Endothelial cell of umbilical vein (primary cell): ENCODE results near the gene AGRP. TPM values are rescaled to one million over a fixed set of nuclear protein-coding genes. Genes with fewer than 3 reads are reported as not detected.

Source experiments
- BruUV-seq: library from RNA; stranded (reverse); fragments of 400-500 nt; replicated peaks from 2 replicates; lab custom pipeline; 2021; lab: Mats Ljungman, UMichigan
- CTCF ChIA-PET: fragments of 300-600, 350-600 bp; sonication (Branson Sonifier 250); formaldehyde crosslinking; loops from one replicate; lab custom pipeline; 2021; ENCODE audit warnings: antibody characterized with exemption, inconsistent platforms; lab: Charles Lee
- POLR2A ChIA-PET: fragments of 300-600, 350-600 bp; sonication (Branson Sonifier 250); formaldehyde crosslinking; loops from one replicate; lab custom pipeline; 2021; ENCODE audit warnings: antibody characterized with exemption, inconsistent platforms; lab: Charles Lee
- DNase-seq: peaks from one replicate; pipeline ENCODE4 v3.0.0-alpha.2; 2011; ENCODE audit warnings: low read depth, low spot score
- FAIRE-seq: peaks from 2 replicates; lab custom pipeline; 2011; peaks lifted over from hg19 to GRCh38; lab: Jason Lieb, UNC
- H2AFZ ChIP-seq: 2 replicates; pipeline ENCODE4 v1.6.0; 2012; ENCODE audit warnings: low read depth, low read length, control low read depth, inconsistent platforms
- H3K27ac ChIP-seq: 2 replicates; pipeline ENCODE4 v1.5.1; 2011; ENCODE audit warnings: low read depth, mild to moderate bottlenecking, control low read depth, low read length, moderate library complexity; ENCODE audit not compliant: insufficient read depth
- H3K27me3 ChIP-seq, 2 experiments: 2 replicates each; pipeline versions ENCODE4 v1.6.0 to v1.6.1; 2011; ENCODE audit warnings: low read length in 2 of 2, mixed read lengths in 1 of 2; ENCODE audit not compliant: control insufficient read depth in 2 of 2, insufficient read depth in 2 of 2
- H3K36me3 ChIP-seq, 2 experiments: 2 replicates in 1 of 2; 3 replicates in 1 of 2; pipeline ENCODE4 v1.5.1; 2011; ENCODE audit warnings: low read length in 2 of 2, mild to moderate bottlenecking in 1 of 2, moderate library complexity in 1 of 2; ENCODE audit not compliant: control insufficient read depth in 2 of 2, insufficient read depth in 2 of 2; ENCODE audit errors: extremely low read depth in 1 of 2
- H3K4me1 ChIP-seq: 3 replicates; pipeline ENCODE4 v1.5.1; 2011; ENCODE audit warnings: mild to moderate bottlenecking, low read length; ENCODE audit not compliant: control insufficient read depth, insufficient read depth; ENCODE audit errors: extremely low read depth
- H3K4me2 ChIP-seq: 2 replicates; pipeline ENCODE4 v1.6.1; 2011; ENCODE audit warnings: low read length, control low read depth, mixed read lengths; ENCODE audit not compliant: insufficient read depth
- H3K4me3 ChIP-seq, 3 experiments: fragments of 200-600 bp in 1 of 3; sonication (generic), shearing (Covaris generic) in 1 of 3; replicated peaks in 1 of 3; 2 replicates each; pipeline ENCODE4 v1.5.1; 2011 to 2016; ENCODE audit warnings: control low read depth in 3 of 3, low read length in 3 of 3, mild to moderate bottlenecking in 2 of 3, inconsistent platforms in 1 of 3, low read depth in 1 of 3, moderate library complexity in 1 of 3; ENCODE audit not compliant: insufficient read depth in 1 of 3
- H3K79me2 ChIP-seq: 2 replicates; pipeline ENCODE4 v1.6.0; 2012; ENCODE audit warnings: low read length, inconsistent platforms; ENCODE audit not compliant: control insufficient read depth, insufficient read depth
- H3K9ac ChIP-seq: replicated peaks from 2 replicates; pipeline ENCODE3; 2011; ENCODE audit warnings: low read length, control low read depth; ENCODE audit not compliant: insufficient read depth; ENCODE audit errors: extremely low read depth
- H3K9me1 ChIP-seq: replicated peaks from 3 replicates; pipeline ENCODE4 v1.6.0; 2011; ENCODE audit warnings: mild to moderate bottlenecking, low read length; ENCODE audit not compliant: control insufficient read depth, insufficient read depth; ENCODE audit errors: extremely low read depth
- H3K9me3 ChIP-seq: replicated peaks from 2 replicates; pipeline ENCODE4 v1.5.1; 2012; ENCODE audit warnings: low read length, inconsistent platforms; ENCODE audit not compliant: control insufficient read depth, insufficient read depth
- H4K20me1 ChIP-seq: replicated peaks from 2 replicates; pipeline ENCODE3; 2011; ENCODE audit warnings: mild to moderate bottlenecking, low read length; ENCODE audit not compliant: control insufficient read depth, insufficient read depth; ENCODE audit errors: extremely low read depth
- EZH2 ChIP-seq: IDR thresholded peaks from 2 replicates; pipeline ENCODE4 v1.6.1; 2012; ENCODE audit warnings: borderline replicate concordance, low read depth, mild to moderate bottlenecking, moderate library complexity, low read length, inconsistent platforms; ENCODE audit not compliant: severe bottlenecking
- FOS ChIP-seq: IDR thresholded peaks from 2 replicates; pipeline ENCODE4 v1.6.1; 2011; ENCODE audit warnings: mild to moderate bottlenecking, low read length, moderate library complexity, borderline replicate concordance; ENCODE audit not compliant: insufficient read depth
- GATA2 ChIP-seq: IDR thresholded peaks from 2 replicates; pipeline ENCODE4 v1.7.0; 2011; ENCODE audit warnings: low read depth, mild to moderate bottlenecking, moderate library complexity, mixed read lengths, low read length; ENCODE audit not compliant: insufficient read length, insufficient read depth
- JUN ChIP-seq: IDR thresholded peaks from 2 replicates; pipeline ENCODE4 v1.6.1; 2011; ENCODE audit warnings: borderline replicate concordance, low read depth; ENCODE audit not compliant: insufficient read length, insufficient read depth
- MYC ChIP-seq: IDR thresholded peaks from one replicate; pipeline ENCODE4 v1.6.1; 2011; ENCODE audit warnings: mild to moderate bottlenecking, low read depth, low read length
- POLR2A ChIP-seq: IDR thresholded peaks from 2 replicates; pipeline ENCODE4 v1.6.1; 2012; ENCODE audit warnings: low read depth, mild to moderate bottlenecking, control low read depth, low read length
- POLR2AphosphoS5 ChIP-seq: IDR thresholded peaks from 2 replicates; pipeline ENCODE4 v1.6.1; 2012; ENCODE audit warnings: low read depth, mild to moderate bottlenecking, control low read depth, low read length, moderate library complexity; ENCODE audit not compliant: insufficient read depth
- dilution Hi-C: fragments of 300-500 bp; cut with MboI; formaldehyde crosslinking; loops from one replicate; pipeline ENCODE4 v1.15.0; 2019; ENCODE audit warnings: low sequenced_read_pairs; ENCODE audit not compliant: extremely low pct_ligation_motif_present
- intact Hi-C: fragments of 100-400 bp; cut with micrococcal nuclease; formaldehyde crosslinking; loops from one replicate; pipeline ENCODE4 v1.10.0; 2022
- polyA plus RNA-seq, 4 experiments: library from polyadenylated mRNA; depleted of rRNA in 3 of 4; stranded (reverse) in 3 of 4; unstranded in 1 of 4; fragments of >200 nt; gene quantifications; 2 replicates each; pipeline versions ENCODE4 v1.2.1 to v1.2.3, GENCODE V29; 2011 to 2012; ENCODE audit warnings: missing spikeins in 1 of 4
- total RNA-seq: library from RNA; stranded (reverse); gene quantifications from 2 replicates; pipeline ENCODE4 v1.2.3, GENCODE V29; 2021
- TF ChIP-seq, protein P1 (sequence below): IDR thresholded peaks from 2 replicates; pipeline ENCODE4 v1.6.1; 2011; ENCODE audit not compliant: insufficient read depth, insufficient read length
- TF ChIP-seq, protein P2 (sequence below), 2 donors: IDR thresholded peaks; 1 replicate in 1 of 2; 2 replicates in 1 of 2; pipeline ENCODE4 v1.5.1; 2011; ENCODE audit warnings: low read length in 2 of 2, mild to moderate bottlenecking in 2 of 2, moderate library complexity in 2 of 2, control low read depth in 1 of 2, inconsistent platforms in 1 of 2, low read depth in 1 of 2; ENCODE audit not compliant: insufficient read depth in 1 of 2; ENCODE audit errors: extremely low read depth in 1 of 2

Gene AGRP
- total and polyA plus RNA-seq, 2 donors (not counting 3 experiments of a cell fraction or from before 2014, with no cell fraction given), result not detected

- no peak overlapping the region for H3K27ac ChIP-seq
- H3K79me2 ChIP-seq, result no peaks in the 10 kb centered on the region
- H3K4me1 ChIP-seq, result no peaks in the 10 kb centered on the region
- no peaks in the 10 kb centered on the region for H3K27me3 ChIP-seq
- H3K9me1 ChIP-seq, result no peaks in the 10 kb centered on the region
- no peaks in the 10 kb centered on the region for H4K20me1 ChIP-seq
- peaks cover 0 to 28% of the 10 kb centered on the region in 2 experiments for H3K36me3 ChIP-seq
- FAIRE-seq, result no peak
- H3K9ac ChIP-seq, result no peak overlapping the region
- CTCF ChIA-PET, result interaction anchor here (2.9 to 5.8 kb wide), 2 partner anchors 16 to 22 kb away, joined by 14 to 57 read pairs; no protein-coding TSS in a partner anchor
- H3K4me2 ChIP-seq, result no peak overlapping the region
- H2AFZ ChIP-seq, result no peak overlapping the region
- H3K4me3 ChIP-seq, result no peak overlapping the region
- DNase-seq, result no peak
- no peaks in the 10 kb centered on the region for H3K9me3 ChIP-seq
- no TSS peak for BruUV-seq
- intact Hi-C loops (loop anchor here (5.0 kb wide), 1 partner anchor 77 kb away; no protein-coding TSS in a partner anchor), dilution Hi-C loops (no loop called here)
- TF ChIP-seq GATA2 (no peak), JUN (no peak), POLR2A (no peak), POLR2AphosphoS5 (no peak), EZH2 (no peak)
- TF ChIP-seq, protein P1, sequence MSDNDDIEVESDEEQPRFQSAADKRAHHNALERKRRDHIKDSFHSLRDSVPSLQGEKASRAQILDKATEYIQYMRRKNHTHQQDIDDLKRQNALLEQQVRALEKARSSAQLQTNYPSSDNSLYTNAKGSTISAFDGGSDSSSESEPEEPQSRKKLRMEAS, result no peak
- POLR2A ChIA-PET, result interaction anchor here (0.6 kb wide), 1 partner anchor 460 kb away, joined by 4 read pairs; no protein-coding TSS in a partner anchor
Measured at GRCh38 chr16:67449739-67450138, 33.6 kb downstream of the AGRP start.

DNA sequence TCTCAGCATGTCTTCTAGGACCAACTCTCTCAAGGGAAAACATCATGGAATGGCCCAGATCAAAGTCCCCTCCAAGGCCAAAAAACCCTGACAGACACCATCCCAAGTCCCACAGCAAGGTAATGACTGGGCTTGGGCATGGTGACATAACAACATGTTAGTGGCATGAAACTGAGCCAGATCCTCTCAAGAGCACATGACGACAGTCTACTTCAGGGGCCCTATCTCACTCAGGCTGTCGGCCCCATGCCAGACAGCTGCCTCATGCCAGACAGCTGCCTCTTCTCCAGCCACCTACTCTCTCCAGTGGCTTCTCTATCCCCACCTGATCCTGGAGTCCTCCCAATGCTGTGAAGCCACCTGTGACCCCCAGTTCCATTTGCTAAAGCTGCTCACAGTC lies 34.0 kb downstream of the AGRP start:
- dilution Hi-C loops, result no loop called here
- CTCF ChIA-PET, result interaction anchor here (2.9 to 5.8 kb wide), 2 partner anchors 16 to 21 kb away, joined by 14 to 57 read pairs; no protein-coding TSS in a partner anchor

More for the DNA sequence above, 34.0 kb downstream of the AGRP start:
- Histone ChIP-seq H3K9me1 (no peaks in the 10 kb centered on the region), H3K36me3 (peaks cover 0 to 32% of the 10 kb centered on the region in 2 experiments), H3K9ac (no peak overlapping the region), H3K27me3 (no peaks in the 10 kb centered on the region), H3K9me3 (no peaks in the 10 kb centered on the region), H3K4me3 (no peak overlapping the region), H3K4me2 (no peak overlapping the region), H3K4me1 (no peaks in the 10 kb centered on the region), H2AFZ (no peak overlapping the region), H3K27ac (no peak overlapping the region), H3K79me2 (no peaks in the 10 kb centered on the region), H4K20me1 (no peaks in the 10 kb centered on the region)
- TF ChIP-seq JUN (no peak), MYC (no peak), POLR2AphosphoS5 (no peak), EZH2 (no peak), GATA2 (no peak), FOS (no peak), POLR2A (no peak)
- TF ChIP-seq, protein P2, sequence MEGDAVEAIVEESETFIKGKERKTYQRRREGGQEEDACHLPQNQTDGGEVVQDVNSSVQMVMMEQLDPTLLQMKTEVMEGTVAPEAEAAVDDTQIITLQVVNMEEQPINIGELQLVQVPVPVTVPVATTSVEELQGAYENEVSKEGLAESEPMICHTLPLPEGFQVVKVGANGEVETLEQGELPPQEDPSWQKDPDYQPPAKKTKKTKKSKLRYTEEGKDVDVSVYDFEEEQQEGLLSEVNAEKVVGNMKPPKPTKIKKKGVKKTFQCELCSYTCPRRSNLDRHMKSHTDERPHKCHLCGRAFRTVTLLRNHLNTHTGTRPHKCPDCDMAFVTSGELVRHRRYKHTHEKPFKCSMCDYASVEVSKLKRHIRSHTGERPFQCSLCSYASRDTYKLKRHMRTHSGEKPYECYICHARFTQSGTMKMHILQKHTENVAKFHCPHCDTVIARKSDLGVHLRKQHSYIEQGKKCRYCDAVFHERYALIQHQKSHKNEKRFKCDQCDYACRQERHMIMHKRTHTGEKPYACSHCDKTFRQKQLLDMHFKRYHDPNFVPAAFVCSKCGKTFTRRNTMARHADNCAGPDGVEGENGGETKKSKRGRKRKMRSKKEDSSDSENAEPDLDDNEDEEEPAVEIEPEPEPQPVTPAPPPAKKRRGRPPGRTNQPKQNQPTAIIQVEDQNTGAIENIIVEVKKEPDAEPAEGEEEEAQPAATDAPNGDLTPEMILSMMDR (IDR thresholded peaks at IDR 0.05; ENCODE audit: extremely low read depth in 1 of 2, insufficient read depth in 1 of 2, low read depth in 1 of 2, low read length in 2 of 2), result no peak
- TF ChIP-seq, protein P1, result no peak
- FAIRE-seq (no peak), DNase-seq (no peak)
- intact Hi-C loops, result loop anchor here (5.0 kb wide), 1 partner anchor 77 kb away; no protein-coding TSS in a partner anchor
- no TSS peak for BruUV-seq
- POLR2A ChIA-PET, result interaction anchor here (0.6 kb wide), 1 partner anchor 459 kb away, joined by 4 read pairs; no protein-coding TSS in a partner anchor
